Thoracic aorta (tissue), 2 donors: ENCODE results near the gene KIF5C. TPM values are rescaled to one million over a fixed set of nuclear protein-coding genes. Genes with fewer than 3 reads are reported as not detected.

Source experiments
- ATAC-seq: fragments of 150-250 bp; one replicate; pipeline ENCODE4 v1.8.0; 2017; ENCODE audit warnings: low read depth; ENCODE audit not compliant: insufficient number of reproducible peaks, low FRiP score
- DNase-seq: peaks from one replicate; pipeline ENCODE4 v3.0.0-alpha.2; 2020; ENCODE audit warnings: low spot score
- H3K27ac ChIP-seq, 2 donors: fragments of 200-600 bp; sonication (generic); 1 replicate in 1 of 2; 2 replicates in 1 of 2; pipeline ENCODE4 v1.5.1; 2016; ENCODE audit warnings: mild to moderate bottlenecking in 2 of 2, moderate library complexity in 2 of 2
- H3K27me3 ChIP-seq: fragments of 200-600 bp; sonication (generic); replicated peaks from 2 replicates; pipeline ENCODE4 v1.6.0; 2016; ENCODE audit warnings: mild to moderate bottlenecking; ENCODE audit not compliant: insufficient read depth
- H3K36me3 ChIP-seq: fragments of 200-600 bp; sonication (generic); one replicate; pipeline ENCODE4 v1.5.1; 2016
- H3K4me1 ChIP-seq, 2 donors: fragments of 200-600 bp; sonication (generic); 1 replicate in 1 of 2; 2 replicates in 1 of 2; pipeline versions ENCODE4 v1.5.1 to v1.6.0; 2016; ENCODE audit warnings: low read depth in 2 of 2, mild to moderate bottlenecking in 1 of 2; ENCODE audit not compliant: control insufficient read depth in 1 of 2
- H3K4me3 ChIP-seq: fragments of 200-600 bp; sonication (generic); 2 replicates; pipeline ENCODE4 v1.5.1; 2016; ENCODE audit warnings: mild to moderate bottlenecking
- H3K9me3 ChIP-seq: fragments of 200-600 bp; sonication (generic); 2 replicates; pipeline ENCODE4 v1.5.1; 2016
- CTCF ChIP-seq: fragments of 200-600 bp; sonication (generic); IDR thresholded peaks from one replicate; pipeline ENCODE4 v1.5.1; 2019; ENCODE audit warnings: antibody characterized with exemption
- total RNA-seq, 2 donors: library from RNA; depleted of rRNA; stranded (reverse); fragments of >200 nt; gene quantifications; one replicate each; pipeline versions ENCODE4 v1.1.0 to v1.2.3, GENCODE V29; 2016

Gene KIF5C
- total RNA-seq, 2 donors from 2014 or later, result 4.5 to 7.3 TPM

GRCh38 chr2:149039213-149039724 lies 164.2 kb downstream of the KIF5C start:
- no peaks in the 10 kb centered on the region for H3K27me3 ChIP-seq
- H3K4me3 ChIP-seq, result no peak overlapping the region
- no peak for TF ChIP-seq CTCF
- no peaks in the 10 kb centered on the region for H3K9me3 ChIP-seq
- no peaks in the 10 kb centered on the region for H3K36me3 ChIP-seq
- DNase-seq (no peak), ATAC-seq (no peak)
- no peaks in the 10 kb centered on the region for H3K4me1 ChIP-seq
- H3K27ac ChIP-seq, result no peak overlapping the region

- Histone ChIP-seq H3K9me3 (no peaks in the 10 kb centered on the region), H3K4me1 (no peaks in the 10 kb centered on the region), H3K27me3 (no peaks in the 10 kb centered on the region), H3K36me3 (no peaks in the 10 kb centered on the region), H3K27ac (no peak overlapping the region), H3K4me3 (no peak overlapping the region)
- DNase-seq, result no peak
- ATAC-seq, result no peak
- no peak for TF ChIP-seq CTCF
These were observed 165.4 kb downstream of the KIF5C start for GRCh38 chr2:149040451-149040850.

GRCh38 chr2:149041482-149041881 lies 166.5 kb downstream of the KIF5C start:
- DNase-seq (no peak), ATAC-seq (no peak)
- H3K4me1 ChIP-seq, result no peaks in the 10 kb centered on the region
- H3K27me3 ChIP-seq, result no peaks in the 10 kb centered on the region
- no peak overlapping the region for H3K4me3 ChIP-seq
- H3K9me3 ChIP-seq, result no peaks in the 10 kb centered on the region
- H3K36me3 ChIP-seq, result no peaks in the 10 kb centered on the region
- no peak overlapping the region for H3K27ac ChIP-seq
- TF ChIP-seq CTCF, result no peak

GRCh38 chr2:149042881-149043280 lies 167.9 kb downstream of the KIF5C start:
- DNase-seq (no peak), ATAC-seq (no peak)
- Histone ChIP-seq H3K36me3 (no peaks in the 10 kb centered on the region), H3K4me1 (no peaks in the 10 kb centered on the region), H3K4me3 (no peak overlapping the region), H3K9me3 (no peaks in the 10 kb centered on the region), H3K27ac (no peak overlapping the region), H3K27me3 (no peaks in the 10 kb centered on the region)
- no peak for TF ChIP-seq CTCF

- no peaks in the 10 kb centered on the region for H3K4me1 ChIP-seq
- no peak overlapping the region for H3K27ac ChIP-seq
- no peak overlapping the region for H3K4me3 ChIP-seq
- DNase-seq (no peak), ATAC-seq (no peak)
- TF ChIP-seq CTCF, result no peak
- H3K27me3 ChIP-seq, result no peaks in the 10 kb centered on the region
- no peaks in the 10 kb centered on the region for H3K36me3 ChIP-seq
- H3K9me3 ChIP-seq, result no peaks in the 10 kb centered on the region
These were observed 169.5 kb downstream of the KIF5C start for GRCh38 chr2:149044500-149044899.
